HEK293 (cell line): Measurements from ENCODE around the gene SLC4A11.

Experiments
- SCRT1 ChIP-seq: fragments of 450-650 bp; formaldehyde crosslinking; IDR thresholded peaks from 2 replicates; pipeline ENCODE4 v1.5.1; 2016; ENCODE audit warnings: missing biosample characterization, missing genetic modification characterization, borderline replicate concordance
- ZBTB26 ChIP-seq: fragments of 450-650 bp; formaldehyde crosslinking; optimal IDR thresholded peaks from 2 replicates; pipeline ENCODE3; 2016; ENCODE audit warnings: missing biosample characterization, mild to moderate bottlenecking, missing genetic modification characterization
- ZFP69B ChIP-seq: fragments of 450-650 bp; formaldehyde crosslinking; IDR thresholded peaks from 2 replicates; pipeline ENCODE4 v1.5.1; 2016; ENCODE audit warnings: missing biosample characterization, missing genetic modification characterization
- ZIC2 ChIP-seq: fragments of 450-650 bp; formaldehyde crosslinking; IDR thresholded peaks from 2 replicates; pipeline ENCODE4 v1.5.1; 2016; ENCODE audit warnings: missing biosample characterization, missing genetic modification characterization
- ZNF341 ChIP-seq: fragments of 450-650 bp; formaldehyde crosslinking; IDR thresholded peaks from 2 replicates; pipeline ENCODE4; 2016; ENCODE audit warnings: low read depth, missing biosample characterization, missing genetic modification characterization
- ZNF394 ChIP-seq: fragments of 450-650 bp; formaldehyde crosslinking; IDR thresholded peaks from 2 replicates; pipeline ENCODE4 v1.5.1; 2016; ENCODE audit warnings: missing biosample characterization, missing genetic modification characterization, mild to moderate bottlenecking, moderate library complexity, borderline replicate concordance
- ZNF571 ChIP-seq: fragments of 450-650 bp; formaldehyde crosslinking; IDR thresholded peaks from 2 replicates; pipeline ENCODE4 v1.5.0; 2017; ENCODE audit warnings: missing biosample characterization, missing genetic modification characterization

Gene SLC4A11

DNA sequence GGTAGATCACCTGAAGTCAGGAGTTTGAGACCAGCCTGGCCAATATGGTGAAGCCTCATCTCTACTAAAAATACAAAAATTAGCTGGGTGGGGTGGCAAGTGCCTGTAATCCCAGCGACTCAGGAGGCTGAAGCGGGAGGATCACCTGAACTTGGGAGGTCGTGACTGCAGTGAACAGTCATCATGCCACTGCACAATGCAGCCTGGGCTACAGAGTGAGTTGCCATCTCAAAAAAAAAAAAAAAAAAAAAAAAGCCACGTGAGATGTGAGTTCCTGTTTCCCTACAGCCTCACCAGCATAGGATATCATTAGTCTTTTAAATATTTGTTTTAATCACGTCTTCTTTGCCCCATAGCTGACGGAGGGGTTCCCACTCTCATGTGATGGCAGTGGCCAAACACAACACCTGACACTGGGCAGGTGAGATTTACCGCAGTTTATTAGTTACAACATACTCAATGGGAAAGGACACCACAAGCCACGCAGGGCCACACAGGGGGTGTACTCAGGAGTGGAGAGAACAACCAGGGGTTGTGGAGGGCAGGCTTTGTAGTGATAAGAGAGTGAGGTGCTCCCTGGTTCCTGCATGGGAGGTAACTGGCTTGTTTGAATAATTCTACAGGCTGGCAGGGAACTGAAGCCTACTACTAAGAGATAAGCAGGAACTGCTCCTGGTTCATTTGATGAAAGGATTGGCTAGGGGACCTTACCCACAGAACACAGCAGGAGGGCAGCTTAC lies 61.1 kb downstream of the SLC4A11 start (continued):
- TF ChIP-seq ZNF571, result no peak
- TF ChIP-seq ZNF394 (tag by site-specific recombination), result no peak
- peak; percentile 51 for TF ChIP-seq ZIC2
- no peak for TF ChIP-seq ZFP69B (tag by site-specific recombination)
- no peak for TF ChIP-seq ZNF341 (tag by site-specific recombination)
- no peak for TF ChIP-seq ZBTB26 (tag by site-specific recombination)
- no peak for TF ChIP-seq SCRT1 (tag by site-specific recombination)
